ENCODE measurements around the gene SPATA13.

The SPATA13 gene

GRCh38 chr13:24195626-24196025 is 35.1 kb downstream of the SPATA13 start:
- no peaks in the 10 kb centered on the region for H3K9me3 ChIP-seq (ENCODE audit: insufficient read depth, low read length)
- H3K4me1 ChIP-seq (ENCODE audit: low read length), result peaks cover 25% of the 10 kb centered on the region
- TF ChIP-seq EZH2phosphoT487 (IDR thresholded peaks at IDR 0.05; ENCODE audit: low read depth) (no peak), CTCF (IDR thresholded peaks at IDR 0.05; ENCODE audit: low read depth, low read length) (no peak)
- H3K36me3 ChIP-seq (replicated peaks; ENCODE audit: low read depth, low read length), result no peaks in the 10 kb centered on the region
- no peak overlapping the region for H3K4me2 ChIP-seq (ENCODE audit: low read length)
- no peak overlapping the region for H3K27ac ChIP-seq (ENCODE audit: low read length)
- no peaks in the 10 kb centered on the region for H3K79me2 ChIP-seq (ENCODE audit: low read length)
- no peak overlapping the region for H2AFZ ChIP-seq (ENCODE audit: low read depth, low read length)
- no peaks in the 10 kb centered on the region for H3K27me3 ChIP-seq (ENCODE audit: low read depth, low read length)
- no peak overlapping the region for H3K4me3 ChIP-seq (ENCODE audit: low read length)
- H3K9ac ChIP-seq (ENCODE audit: low read length), result no peak overlapping the region
- no peaks in the 10 kb centered on the region for H4K20me1 ChIP-seq (ENCODE audit: insufficient read depth, low read length)

- TF ChIP-seq EZH2phosphoT487 (IDR thresholded peaks at IDR 0.05; ENCODE audit: low read depth) (no peak), CTCF (IDR thresholded peaks at IDR 0.05; ENCODE audit: low read depth, low read length) (no peak)
- Histone ChIP-seq H3K27me3 (ENCODE audit: low read depth, low read length) (no peaks in the 10 kb centered on the region), H3K4me3 (ENCODE audit: low read length) (no peak overlapping the region), H2AFZ (ENCODE audit: low read depth, low read length) (no peak overlapping the region), H3K36me3 (replicated peaks; ENCODE audit: low read depth, low read length) (no peaks in the 10 kb centered on the region), H3K4me1 (ENCODE audit: low read length) (peaks cover 24% of the 10 kb centered on the region), H3K4me2 (ENCODE audit: low read length) (peak overlapping the region; percentile 10; the same call in 1 of the 2 replicates), H3K9me3 (ENCODE audit: insufficient read depth, low read length) (no peaks in the 10 kb centered on the region), H3K79me2 (ENCODE audit: low read length) (no peaks in the 10 kb centered on the region), H3K27ac (ENCODE audit: low read length) (no peak overlapping the region), H3K9ac (ENCODE audit: low read length) (no peak overlapping the region), H4K20me1 (ENCODE audit: insufficient read depth, low read length) (no peaks in the 10 kb centered on the region)
Observed at GRCh38 chr13:24196593-24197197, 36.2 kb downstream of the SPATA13 start.

GRCh38 chr13:24199016-24199415 is 38.5 kb downstream of the SPATA13 start:
- no peak overlapping the region for H2AFZ ChIP-seq (ENCODE audit: low read depth, low read length)
- no peak overlapping the region for H3K27ac ChIP-seq (ENCODE audit: low read length)
- no peaks in the 10 kb centered on the region for H3K27me3 ChIP-seq (ENCODE audit: low read depth, low read length)
- H3K4me2 ChIP-seq (ENCODE audit: low read length), result no peak overlapping the region
- no peak overlapping the region for H3K4me3 ChIP-seq (ENCODE audit: low read length)
- H3K36me3 ChIP-seq (replicated peaks; ENCODE audit: low read depth, low read length), result no peaks in the 10 kb centered on the region
- no peaks in the 10 kb centered on the region for H3K79me2 ChIP-seq (ENCODE audit: low read length)
- peaks cover 14% of the 10 kb centered on the region for H3K4me1 ChIP-seq (ENCODE audit: low read length)
- no peaks in the 10 kb centered on the region for H4K20me1 ChIP-seq (ENCODE audit: insufficient read depth, low read length)
- no peaks in the 10 kb centered on the region for H3K9me3 ChIP-seq (ENCODE audit: insufficient read depth, low read length)
- TF ChIP-seq EZH2phosphoT487 (IDR thresholded peaks at IDR 0.05; ENCODE audit: low read depth) (no peak), CTCF (IDR thresholded peaks at IDR 0.05; ENCODE audit: low read depth, low read length) (no peak)
- no peak overlapping the region for H3K9ac ChIP-seq (ENCODE audit: low read length)

- H3K4me3 ChIP-seq (ENCODE audit: low read length), result no peak overlapping the region
- H2AFZ ChIP-seq (ENCODE audit: low read depth, low read length), result no peak overlapping the region
- no peak overlapping the region for H3K9ac ChIP-seq (ENCODE audit: low read length)
- H3K27ac ChIP-seq (ENCODE audit: low read length), result no peak overlapping the region
- H4K20me1 ChIP-seq (ENCODE audit: insufficient read depth, low read length), result no peaks in the 10 kb centered on the region
- TF ChIP-seq CTCF (IDR thresholded peaks at IDR 0.05; ENCODE audit: low read depth, low read length) (no peak), EZH2phosphoT487 (IDR thresholded peaks at IDR 0.05; ENCODE audit: low read depth) (no peak)
- H3K27me3 ChIP-seq (ENCODE audit: low read depth, low read length), result no peaks in the 10 kb centered on the region
- peaks cover 7% of the 10 kb centered on the region for H3K4me1 ChIP-seq (ENCODE audit: low read length)
- H3K36me3 ChIP-seq (replicated peaks; ENCODE audit: low read depth, low read length), result no peaks in the 10 kb centered on the region
- H3K79me2 ChIP-seq (ENCODE audit: low read length), result no peaks in the 10 kb centered on the region
- no peaks in the 10 kb centered on the region for H3K9me3 ChIP-seq (ENCODE audit: insufficient read depth, low read length)
- H3K4me2 ChIP-seq (ENCODE audit: low read length), result no peak overlapping the region
Observed at GRCh38 chr13:24202215-24202614, 41.7 kb downstream of the SPATA13 start.

Data from OCI-LY3 (cell line).